ENCODE data around the gene RBKS.

DNA sequence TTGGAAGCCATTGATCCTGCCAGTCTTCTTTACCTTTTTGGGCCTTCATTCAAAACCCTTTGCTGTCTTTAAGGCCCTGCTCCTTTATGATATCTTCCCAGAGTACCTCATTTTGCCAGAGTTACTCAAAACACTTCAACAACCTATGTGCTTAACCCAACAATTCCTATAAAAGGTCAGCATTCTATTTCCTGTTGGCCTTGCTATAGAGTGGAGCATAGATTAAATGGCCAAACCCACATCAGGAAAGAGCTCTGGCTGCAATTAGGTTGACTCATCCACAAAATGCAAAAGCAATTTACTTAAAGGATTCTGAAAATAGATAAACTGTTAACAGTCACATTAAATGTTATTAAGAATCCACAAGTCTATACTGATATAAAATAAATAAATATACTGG lies 97.4 kb downstream of the RBKS start:
- TF ChIP-seq CTCF (IDR thresholded peaks at IDR 0.05), result no peak
- no peak for TF ChIP-seq EP300 (IDR thresholded peaks at IDR 0.05; ENCODE audit: low read depth)
